ENCODE measurements around the gene EPS15. TPM values are rescaled to one million over a fixed set of nuclear protein-coding genes. Genes with fewer than 3 reads are reported as not detected.

The EPS15 gene
- total RNA-seq, 1 experiment from 2014 or later: 37.1 TPM

DNA sequence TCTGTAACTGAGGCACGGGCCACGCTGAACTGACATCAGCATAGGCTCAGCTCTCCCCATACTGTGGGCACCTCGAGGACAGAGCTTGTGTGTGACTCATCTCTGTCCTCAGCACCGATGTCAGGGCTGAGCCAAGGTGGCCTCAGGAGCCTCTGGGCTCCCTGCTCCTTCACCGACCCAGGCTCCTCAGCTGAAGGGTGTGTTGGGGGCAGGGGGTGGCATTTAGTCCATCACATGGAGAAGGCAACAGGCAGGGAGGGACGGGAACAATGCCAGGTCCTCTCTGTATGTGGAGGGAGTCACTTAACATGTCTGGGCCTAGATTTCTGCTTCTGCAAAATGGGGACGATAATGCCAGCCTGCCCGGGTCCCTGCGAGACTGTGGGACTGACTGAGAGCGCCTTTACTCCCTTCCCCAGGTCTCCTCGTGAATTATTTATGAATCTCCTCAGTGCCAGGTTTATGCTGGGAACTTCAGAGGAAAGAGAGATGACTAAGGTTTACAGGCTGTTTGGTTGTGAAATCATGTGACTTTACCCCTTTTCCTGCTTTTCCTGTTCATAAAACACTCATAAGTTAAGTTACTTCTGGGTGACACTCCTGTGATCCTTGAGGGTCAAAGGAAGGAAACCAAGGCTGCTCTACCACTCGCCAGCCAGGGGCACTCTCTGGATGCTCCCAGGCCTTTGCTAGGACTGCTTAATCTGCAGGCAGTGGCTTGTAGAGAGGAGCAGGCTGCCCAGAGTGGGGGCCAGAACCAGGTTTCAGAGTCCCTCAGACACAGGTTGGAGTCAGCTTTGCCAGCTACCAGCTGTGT is 204.9 kb downstream of the EPS15 start:
- Mint-ChIP-seq H3K27ac (no peak overlapping the region), H3K36me3 (no peaks in the 10 kb centered on the region), H3K27me3 (ENCODE audit: low read depth) (no peaks in the 10 kb centered on the region; the same call in 1 of the 2 replicates), H3K4me1 (peaks cover 10% of the 10 kb centered on the region), H3K9me3 (no peaks in the 10 kb centered on the region), H3K4me3 (no peak overlapping the region)
- ChIA-PET CTCF (interaction anchor here (1.0 to 2.9 kb wide), 8 partner anchors 9 to 234 kb away, joined by 3 to 10 read pairs (median 6); partner anchors contain the start of gene TTC39A), POLR2A (no interaction called here)
- ATAC-seq: no peak
- DNase-seq (ENCODE audit: low spot score): no peak
- no peak for TF ChIP-seq ETV6 (CRISPR knock-in tag; IDR thresholded peaks at IDR 0.05)
- TF ChIP-seq, protein P1, sequence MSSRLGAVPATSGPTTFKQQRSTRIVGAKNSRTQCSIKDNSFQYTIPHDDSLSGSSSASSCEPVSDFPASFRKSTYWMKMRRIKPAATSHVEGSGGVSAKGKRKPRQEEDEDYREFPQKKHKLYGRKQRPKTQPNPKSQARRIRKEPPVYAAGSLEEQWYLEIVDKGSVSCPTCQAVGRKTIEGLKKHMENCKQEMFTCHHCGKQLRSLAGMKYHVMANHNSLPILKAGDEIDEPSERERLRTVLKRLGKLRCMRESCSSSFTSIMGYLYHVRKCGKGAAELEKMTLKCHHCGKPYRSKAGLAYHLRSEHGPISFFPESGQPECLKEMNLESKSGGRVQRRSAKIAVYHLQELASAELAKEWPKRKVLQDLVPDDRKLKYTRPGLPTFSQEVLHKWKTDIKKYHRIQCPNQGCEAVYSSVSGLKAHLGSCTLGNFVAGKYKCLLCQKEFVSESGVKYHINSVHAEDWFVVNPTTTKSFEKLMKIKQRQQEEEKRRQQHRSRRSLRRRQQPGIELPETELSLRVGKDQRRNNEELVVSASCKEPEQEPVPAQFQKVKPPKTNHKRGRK (CRISPR knock-in tag; IDR thresholded peaks at IDR 0.05; ENCODE audit: borderline replicate concordance): no peak
- TF ChIP-seq ZBTB21 (CRISPR knock-in tag; IDR thresholded peaks at IDR 0.05; ENCODE audit: borderline replicate concordance): no peak

DNA sequence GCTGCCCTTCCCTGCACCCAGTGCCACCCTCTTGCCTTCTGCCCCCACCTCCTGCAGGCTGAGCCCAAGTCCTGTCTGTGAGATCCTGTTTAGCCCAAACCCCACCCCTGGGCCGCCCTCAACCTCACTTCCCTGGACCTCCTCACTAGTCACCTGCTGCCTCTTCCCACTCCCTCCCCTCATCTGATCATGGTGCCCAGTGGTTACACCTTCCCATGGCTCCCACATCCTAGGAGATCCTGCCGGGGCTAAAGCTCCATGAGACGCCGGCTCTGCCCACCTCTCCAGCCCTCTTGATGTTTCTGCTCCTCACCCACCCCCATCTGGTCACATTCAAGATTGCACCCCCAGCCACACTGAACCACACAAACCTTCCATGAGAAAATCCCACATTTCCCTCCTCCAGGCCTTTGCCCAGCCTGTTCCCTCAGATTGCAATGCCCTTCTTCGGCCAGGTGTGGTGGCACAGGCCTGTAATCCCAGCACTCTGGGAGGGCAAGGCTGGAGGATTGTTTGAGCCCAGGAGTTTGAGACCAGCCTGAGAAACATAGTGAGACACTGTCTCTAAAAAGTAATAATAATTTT is 205.7 kb downstream of the EPS15 start:
- H3K27me3 Mint-ChIP-seq (ENCODE audit: low read depth): no peaks in the 10 kb centered on the region; the same call in 1 of the 2 replicates
- CTCF ChIA-PET: interaction anchor here (0.6 to 2.9 kb wide), 9 partner anchors 8 to 235 kb away, joined by 3 to 10 read pairs (median 4); partner anchors contain the start of gene TTC39A
- TF ChIP-seq, protein P2, sequence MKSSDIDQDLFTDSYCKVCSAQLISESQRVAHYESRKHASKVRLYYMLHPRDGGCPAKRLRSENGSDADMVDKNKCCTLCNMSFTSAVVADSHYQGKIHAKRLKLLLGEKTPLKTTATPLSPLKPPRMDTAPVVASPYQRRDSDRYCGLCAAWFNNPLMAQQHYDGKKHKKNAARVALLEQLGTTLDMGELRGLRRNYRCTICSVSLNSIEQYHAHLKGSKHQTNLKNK (CRISPR knock-in tag; IDR thresholded peaks at IDR 0.05): no peak
- TF ChIP-seq TP53 (CRISPR knock-in tag; IDR thresholded peaks at IDR 0.05): no peak
- TF ChIP-seq, protein P3, sequence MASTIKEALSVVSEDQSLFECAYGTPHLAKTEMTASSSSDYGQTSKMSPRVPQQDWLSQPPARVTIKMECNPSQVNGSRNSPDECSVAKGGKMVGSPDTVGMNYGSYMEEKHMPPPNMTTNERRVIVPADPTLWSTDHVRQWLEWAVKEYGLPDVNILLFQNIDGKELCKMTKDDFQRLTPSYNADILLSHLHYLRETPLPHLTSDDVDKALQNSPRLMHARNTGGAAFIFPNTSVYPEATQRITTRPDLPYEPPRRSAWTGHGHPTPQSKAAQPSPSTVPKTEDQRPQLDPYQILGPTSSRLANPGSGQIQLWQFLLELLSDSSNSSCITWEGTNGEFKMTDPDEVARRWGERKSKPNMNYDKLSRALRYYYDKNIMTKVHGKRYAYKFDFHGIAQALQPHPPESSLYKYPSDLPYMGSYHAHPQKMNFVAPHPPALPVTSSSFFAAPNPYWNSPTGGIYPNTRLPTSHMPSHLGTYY (CRISPR knock-in tag; IDR thresholded peaks at IDR 0.05): no peak
- no peak for TF ChIP-seq IRF2 (CRISPR knock-in tag; IDR thresholded peaks at IDR 0.05; ENCODE audit: borderline replicate concordance, low read depth)
- TF ChIP-seq CREB1 (CRISPR knock-in tag; IDR thresholded peaks at IDR 0.05): no peak
- TF ChIP-seq, protein P4, sequence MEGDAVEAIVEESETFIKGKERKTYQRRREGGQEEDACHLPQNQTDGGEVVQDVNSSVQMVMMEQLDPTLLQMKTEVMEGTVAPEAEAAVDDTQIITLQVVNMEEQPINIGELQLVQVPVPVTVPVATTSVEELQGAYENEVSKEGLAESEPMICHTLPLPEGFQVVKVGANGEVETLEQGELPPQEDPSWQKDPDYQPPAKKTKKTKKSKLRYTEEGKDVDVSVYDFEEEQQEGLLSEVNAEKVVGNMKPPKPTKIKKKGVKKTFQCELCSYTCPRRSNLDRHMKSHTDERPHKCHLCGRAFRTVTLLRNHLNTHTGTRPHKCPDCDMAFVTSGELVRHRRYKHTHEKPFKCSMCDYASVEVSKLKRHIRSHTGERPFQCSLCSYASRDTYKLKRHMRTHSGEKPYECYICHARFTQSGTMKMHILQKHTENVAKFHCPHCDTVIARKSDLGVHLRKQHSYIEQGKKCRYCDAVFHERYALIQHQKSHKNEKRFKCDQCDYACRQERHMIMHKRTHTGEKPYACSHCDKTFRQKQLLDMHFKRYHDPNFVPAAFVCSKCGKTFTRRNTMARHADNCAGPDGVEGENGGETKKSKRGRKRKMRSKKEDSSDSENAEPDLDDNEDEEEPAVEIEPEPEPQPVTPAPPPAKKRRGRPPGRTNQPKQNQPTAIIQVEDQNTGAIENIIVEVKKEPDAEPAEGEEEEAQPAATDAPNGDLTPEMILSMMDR (IDR thresholded peaks at IDR 0.05): 0 out of 2 replicates have a peak, but pooled peaks have one; percentile 19
- no peak overlapping the region for H3K4me3 Mint-ChIP-seq
- H3K27ac Mint-ChIP-seq: no peak overlapping the region
- ATAC-seq (peak; percentile 88), DNase-seq (ENCODE audit: low spot score) (peak; percentile 54)
- H3K9me3 Mint-ChIP-seq: no peaks in the 10 kb centered on the region
- H3K36me3 Mint-ChIP-seq: no peaks in the 10 kb centered on the region
- POLR2A ChIA-PET: no interaction called here
- H3K4me1 Mint-ChIP-seq: peaks cover 10% of the 10 kb centered on the region

DNA sequence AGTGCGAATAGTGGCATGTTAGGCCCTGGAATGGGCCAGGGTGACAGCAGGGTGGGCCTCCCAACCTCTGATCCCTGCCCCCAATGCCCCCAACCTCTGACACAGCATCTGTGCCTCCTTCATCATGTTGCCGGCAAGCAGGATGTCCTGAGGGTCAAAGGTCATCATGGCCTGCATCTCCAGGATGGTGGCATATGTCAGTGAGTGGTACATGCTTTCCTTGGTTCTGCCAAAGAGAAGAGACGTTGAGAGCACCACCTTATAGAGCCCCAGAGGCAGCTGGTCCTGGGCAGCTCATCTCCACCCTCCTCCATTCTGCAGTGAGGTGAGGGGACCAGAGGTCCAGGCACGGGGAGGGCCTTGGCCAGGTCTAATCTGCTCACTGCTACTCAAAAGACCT is 206.3 kb downstream of the EPS15 start:
- Mint-ChIP-seq H3K9me3 (no peaks in the 10 kb centered on the region), H3K27ac (no peak overlapping the region), H3K27me3 (ENCODE audit: low read depth) (no peaks in the 10 kb centered on the region), H3K36me3 (no peaks in the 10 kb centered on the region), H3K4me1 (peaks cover 10% of the 10 kb centered on the region), H3K4me3 (no peak overlapping the region)
- CTCF ChIA-PET: interaction anchor here (0.6 to 2.9 kb wide), 10 partner anchors 7 to 235 kb away, joined by 3 to 10 read pairs (median 6); partner anchors contain the start of gene TTC39A
- POLR2A ChIA-PET: no interaction called here
- DNase-seq (ENCODE audit: low spot score) (no peak), ATAC-seq (no peak)
- TF ChIP-seq JAZF1 (CRISPR knock-in tag; IDR thresholded peaks at IDR 0.05): no peak

DNA sequence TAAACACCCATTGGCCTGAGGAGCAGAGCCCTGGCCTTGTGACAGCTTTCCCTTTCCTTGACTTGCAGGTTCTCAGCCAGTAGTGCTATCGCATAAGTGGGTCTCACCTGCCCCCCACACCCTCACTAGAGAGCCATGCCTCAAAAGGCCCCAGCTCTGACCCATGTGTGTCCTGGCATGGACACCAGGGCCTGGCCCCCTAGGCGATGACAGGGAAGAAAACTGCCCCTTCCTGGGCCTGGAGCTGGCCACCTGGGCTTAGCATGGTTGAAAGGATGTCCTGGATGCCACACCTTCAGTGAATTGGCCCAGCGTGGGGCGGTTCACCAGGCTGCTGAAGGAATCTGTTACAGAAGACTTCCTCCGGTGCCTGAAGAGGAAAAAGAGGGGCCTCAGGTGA is 207.2 kb downstream of the EPS15 start:
- Mint-ChIP-seq H3K27ac (no peak overlapping the region), H3K27me3 (ENCODE audit: low read depth) (no peaks in the 10 kb centered on the region), H3K9me3 (no peaks in the 10 kb centered on the region), H3K36me3 (no peaks in the 10 kb centered on the region), H3K4me3 (no peak overlapping the region), H3K4me1 (peaks cover 7% of the 10 kb centered on the region)
- ATAC-seq: no peak
- no peak for TF ChIP-seq FOXJ3 (CRISPR knock-in tag; IDR thresholded peaks at IDR 0.05; ENCODE audit: borderline replicate concordance)
- CTCF ChIA-PET: interaction anchor here (1.4 kb wide), 1 partner anchor 15 kb away, joined by 10 read pairs; no protein-coding TSS in a partner anchor
- no peak for DNase-seq (ENCODE audit: low spot score)
- POLR2A ChIA-PET: no interaction called here
